ENCODE measurements around the gene FARS2.

DNA sequence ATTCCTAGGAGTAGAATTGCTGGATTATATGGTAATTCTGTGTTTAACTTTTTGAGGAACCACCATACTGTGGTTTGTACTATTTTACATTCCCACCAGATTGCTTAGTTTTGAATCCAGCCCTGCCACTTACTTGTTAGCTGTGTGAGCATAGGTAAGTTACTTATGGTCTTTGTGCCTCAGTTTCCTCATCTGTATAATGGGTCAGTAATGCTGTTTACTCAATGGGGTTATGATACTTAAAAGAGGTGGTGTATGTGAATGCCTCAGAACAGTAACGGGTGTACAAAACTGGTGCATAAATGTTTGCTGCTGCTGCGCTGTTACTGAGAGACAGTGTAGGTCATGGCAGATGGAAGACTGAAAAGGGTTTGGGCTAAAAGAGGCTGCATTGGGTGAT is 506.2 kb downstream of the FARS2 start:
- TF ChIP-seq, protein P1, sequence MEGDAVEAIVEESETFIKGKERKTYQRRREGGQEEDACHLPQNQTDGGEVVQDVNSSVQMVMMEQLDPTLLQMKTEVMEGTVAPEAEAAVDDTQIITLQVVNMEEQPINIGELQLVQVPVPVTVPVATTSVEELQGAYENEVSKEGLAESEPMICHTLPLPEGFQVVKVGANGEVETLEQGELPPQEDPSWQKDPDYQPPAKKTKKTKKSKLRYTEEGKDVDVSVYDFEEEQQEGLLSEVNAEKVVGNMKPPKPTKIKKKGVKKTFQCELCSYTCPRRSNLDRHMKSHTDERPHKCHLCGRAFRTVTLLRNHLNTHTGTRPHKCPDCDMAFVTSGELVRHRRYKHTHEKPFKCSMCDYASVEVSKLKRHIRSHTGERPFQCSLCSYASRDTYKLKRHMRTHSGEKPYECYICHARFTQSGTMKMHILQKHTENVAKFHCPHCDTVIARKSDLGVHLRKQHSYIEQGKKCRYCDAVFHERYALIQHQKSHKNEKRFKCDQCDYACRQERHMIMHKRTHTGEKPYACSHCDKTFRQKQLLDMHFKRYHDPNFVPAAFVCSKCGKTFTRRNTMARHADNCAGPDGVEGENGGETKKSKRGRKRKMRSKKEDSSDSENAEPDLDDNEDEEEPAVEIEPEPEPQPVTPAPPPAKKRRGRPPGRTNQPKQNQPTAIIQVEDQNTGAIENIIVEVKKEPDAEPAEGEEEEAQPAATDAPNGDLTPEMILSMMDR (optimal IDR thresholded peaks at IDR 0.05 in 1 of 3, IDR thresholded peaks at IDR 0.05 in 1 of 3, conservative IDR thresholded peaks at IDR 0.05 in 1 of 3; ENCODE audit: extremely low read depth in 1 of 3, insufficient read depth in 2 of 3, low read length in 3 of 3) = no peak
- no peak for TF ChIP-seq EZH2 (IDR thresholded peaks at IDR 0.05; ENCODE audit: low read length)
